IMR-90 (cell line): ENCODE results near the gene KLF18. TPM values are rescaled to one million over a fixed set of nuclear protein-coding genes. Genes with fewer than 3 reads are reported as not detected.

Experiments
- ATAC-seq: fragments of 200-7000 bp; cut with Tn5 transposase; 2 replicates; pipeline ENCODE4 v1.9.1; 2020; ENCODE audit warnings: low read depth, mild to moderate bottlenecking, moderate library complexity
- BruUV-seq: library from RNA; stranded (reverse); fragments of 400-500 nt; replicated peaks from 2 replicates; lab custom pipeline; 2021; lab: Mats Ljungman, UMichigan
- CTCF ChIA-PET: fragments of 300-600 bp; formaldehyde crosslinking; extraction: SDS; loops from one replicate; lab custom pipeline; 2021; ENCODE audit warnings: antibody characterized with exemption; lab: Yijun Ruan, JAX
- POLR2A ChIA-PET: fragments of 300-600 bp; sonication (Branson Sonifier 250); formaldehyde crosslinking; loops from one replicate; lab custom pipeline; 2022; ENCODE audit warnings: antibody characterized with exemption; ENCODE audit not compliant: unreplicated experiment; lab: Charles Lee
- DNase-seq: peaks from one replicate; pipeline ENCODE4 v3.0.0; 2013
- H2AFZ ChIP-seq: replicated peaks from 2 replicates; pipeline ENCODE3; 2013; ENCODE audit warnings: low read length, mild to moderate bottlenecking; ENCODE audit not compliant: poor library complexity
- H2AK5ac ChIP-seq: 2 replicates; pipeline ENCODE4 v1.6.1; 2013; ENCODE audit warnings: low read depth, low read length, inconsistent platforms
- H2AK9ac ChIP-seq: replicated peaks from 2 replicates; pipeline ENCODE3; 2013; ENCODE audit warnings: mild to moderate bottlenecking, low read depth, low read length, moderate library complexity; ENCODE audit not compliant: poor library complexity
- H2BK120ac ChIP-seq: 2 replicates; pipeline ENCODE4 v1.6.1; 2013; ENCODE audit warnings: low read depth, low read length, inconsistent platforms
- H2BK15ac ChIP-seq: 3 replicates; pipeline ENCODE4 v1.6.1; 2013; ENCODE audit warnings: low read depth, low read length, inconsistent platforms
- H2BK20ac ChIP-seq: 2 replicates; pipeline ENCODE4 v1.6.1; 2013; ENCODE audit warnings: low read depth, mild to moderate bottlenecking, inconsistent platforms, low read length, moderate library complexity
- H2BK5ac ChIP-seq: 2 replicates; pipeline ENCODE4 v1.6.1; 2013; ENCODE audit warnings: mild to moderate bottlenecking, low read depth, low read length, inconsistent platforms; ENCODE audit not compliant: poor library complexity, severe bottlenecking
- H3K14ac ChIP-seq: replicated peaks from 2 replicates; pipeline ENCODE4 v1.6.1; 2013; ENCODE audit warnings: low read depth, low read length, inconsistent platforms
- H3K18ac ChIP-seq: 2 replicates; pipeline ENCODE4 v1.6.1; 2013; ENCODE audit warnings: low read depth, low read length, control low read depth
- H3K23ac ChIP-seq: 2 replicates; pipeline ENCODE4 v1.6.1; 2013; ENCODE audit warnings: low read depth, low read length, inconsistent platforms
- H3K27ac ChIP-seq: 2 replicates; pipeline ENCODE4 v1.5.1; 2013; ENCODE audit warnings: mild to moderate bottlenecking, control low read depth, low read length; ENCODE audit not compliant: insufficient read depth
- H3K27me3 ChIP-seq: 2 replicates; pipeline ENCODE4 v1.6.1; 2013; ENCODE audit warnings: low read length; ENCODE audit not compliant: control insufficient read depth, insufficient read depth
- H3K36me3 ChIP-seq: 2 replicates; pipeline ENCODE4 v1.6.1; 2013; ENCODE audit warnings: low read length, mixed read lengths; ENCODE audit not compliant: control insufficient read depth, insufficient read depth
- H3K4ac ChIP-seq: 2 replicates; pipeline ENCODE4 v1.6.1; 2013; ENCODE audit warnings: low read depth, low read length, inconsistent platforms
- H3K4me1 ChIP-seq: 2 replicates; pipeline ENCODE4 v1.6.1; 2013; ENCODE audit warnings: low read length, mixed read lengths; ENCODE audit not compliant: control insufficient read depth, insufficient read depth
- H3K4me2 ChIP-seq: 2 replicates; pipeline ENCODE4 v1.6.1; 2013; ENCODE audit warnings: low read depth, mild to moderate bottlenecking, control low read depth, low read length, moderate library complexity
- H3K4me3 ChIP-seq: 2 replicates; pipeline ENCODE4 v1.5.1; 2013; ENCODE audit warnings: low read depth, mild to moderate bottlenecking, control low read depth, low read length, moderate library complexity; ENCODE audit not compliant: insufficient read depth
- H3K56ac ChIP-seq: 2 replicates; pipeline ENCODE4 v1.6.1; 2013; ENCODE audit warnings: low read length, inconsistent platforms; ENCODE audit not compliant: insufficient read depth; ENCODE audit errors: extremely low read depth
- H3K79me1 ChIP-seq, 2 experiments: 2 replicates each; pipeline ENCODE4 v1.6.1; 2013; ENCODE audit warnings: low read length in 2 of 2, inconsistent platforms in 1 of 2, low read depth in 1 of 2
- H3K9ac ChIP-seq: 2 replicates; pipeline ENCODE4 v1.6.1; 2013; ENCODE audit warnings: low read depth, low read length, control low read depth
- H3K9me1 ChIP-seq: 2 replicates; pipeline ENCODE4 v1.6.1; 2013; ENCODE audit warnings: low read length, inconsistent platforms; ENCODE audit not compliant: insufficient read depth
- H3K9me3 ChIP-seq: 2 replicates; pipeline ENCODE4 v1.6.1; 2013; ENCODE audit warnings: low read length; ENCODE audit not compliant: control insufficient read depth, insufficient read depth
- H4K20me1 ChIP-seq: 2 replicates; pipeline ENCODE4 v1.6.1; 2013; ENCODE audit warnings: low read length, inconsistent platforms; ENCODE audit not compliant: insufficient read depth
- H4K5ac ChIP-seq: 2 replicates; pipeline ENCODE4 v1.6.1; 2013; ENCODE audit warnings: mild to moderate bottlenecking, low read depth, low read length, control low read depth
- H4K8ac ChIP-seq, 2 experiments: 2 replicates each; pipeline ENCODE4 v1.6.1; 2013; ENCODE audit warnings: low read depth in 2 of 2, low read length in 2 of 2, control low read depth in 1 of 2, inconsistent platforms in 1 of 2
- H4K91ac ChIP-seq: 2 replicates; pipeline ENCODE4 v1.6.1; 2013; ENCODE audit warnings: low read depth, low read length, inconsistent platforms; ENCODE audit not compliant: insufficient read depth
- CEBPB ChIP-seq: IDR thresholded peaks from 2 replicates; pipeline ENCODE4 v1.6.1; 2012; ENCODE audit warnings: low read depth, low read length, improper control_type of control experiment
- MAFK ChIP-seq: IDR thresholded peaks from 2 replicates; pipeline ENCODE4 v1.6.1; 2012; ENCODE audit warnings: low read depth, low read length, improper control_type of control experiment
- WGBS, 2 experiments: methylation state at CpG; one replicate each; pipeline versions ENCODE4 v1.1.5 to v1.1.7; 2013; ENCODE audit warnings: missing lambda C conversion rate in 2 of 2; ENCODE audit not compliant: insufficient read length in 1 of 2; ENCODE audit errors: extremely low coverage in 2 of 2; 5-methylcytosine and 5-hydroxymethylcytosine counted together
- dilution Hi-C: fragments of 300-500 bp; cut with HindIII; formaldehyde crosslinking; loops from one replicate; pipeline ENCODE4 v1.14.3; 2018; ENCODE audit warnings: low sequenced_read_pairs; ENCODE audit not compliant: unreplicated experiment
- in situ Hi-C: fragments of 300-500 bp; cut with MboI; formaldehyde crosslinking; loops from 3 replicates; pipeline ENCODE4 v1.14.3; 2019; ENCODE audit warnings: low sequenced_read_pairs, inconsistent platforms, mixed read lengths
- intact Hi-C: fragments of 100-400 bp; cut with micrococcal nuclease; formaldehyde crosslinking; loops from 2 replicates; pipeline ENCODE4 v1.10.0; 2022
- polyA plus RNA-seq, 3 experiments: library from polyadenylated mRNA; depleted of rRNA; stranded (reverse); fragments of >200 nt; gene quantifications; 2 replicates each; pipeline ENCODE4 v1.2.3, GENCODE V29; 2012; ENCODE audit warnings: low replicate concordance in 1 of 3
- total RNA-seq: library from RNA; depleted of rRNA; stranded (reverse); fragments of >200 nt; gene quantifications from 2 replicates; pipeline ENCODE4 v1.2.3, GENCODE V29; 2012

The KLF18 gene
- total and polyA plus RNA-seq, 2 of the 4 experiments (the other 2 are of a cell fraction): not detected

DNA sequence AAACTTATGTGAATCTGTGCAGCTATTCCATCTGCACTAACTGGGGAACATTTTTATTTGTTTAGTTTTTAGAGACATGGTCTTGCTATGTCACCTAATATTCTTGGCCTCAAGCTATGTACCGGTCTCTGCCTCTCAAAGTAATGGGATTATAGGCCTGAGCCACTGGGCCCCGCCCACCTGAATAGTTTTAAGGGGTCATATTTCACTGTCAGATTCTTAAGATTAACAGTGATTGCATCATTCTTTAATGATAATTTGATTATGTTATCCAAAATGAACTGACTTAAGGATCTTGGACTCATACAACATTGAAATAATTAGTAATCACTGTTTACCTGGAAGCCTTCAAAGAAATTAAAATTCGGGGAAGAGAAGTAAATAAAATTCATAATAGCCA lies 12.6 kb upstream of the KLF18 start:
- Histone ChIP-seq H3K27ac (no peak overlapping the region), H4K5ac (no peak overlapping the region), H4K91ac (no peak overlapping the region), H3K4ac (no peak overlapping the region), H3K9ac (no peak overlapping the region), H3K4me3 (no peak overlapping the region), H2BK15ac (no peak overlapping the region), H3K9me3 (no peaks in the 10 kb centered on the region), H3K4me1 (no peaks in the 10 kb centered on the region), H4K20me1 (no peaks in the 10 kb centered on the region), H2BK5ac (no peak overlapping the region), H3K9me1 (no peaks in the 10 kb centered on the region), H3K14ac (no peak overlapping the region), H2BK120ac (no peak overlapping the region), H4K8ac (no peak overlapping the region), H2AK9ac (no peak overlapping the region), H3K79me1 (no peaks in the 10 kb centered on the region), H3K18ac (no peak overlapping the region), H2AK5ac (no peak overlapping the region), H2AFZ (no peak overlapping the region), H3K27me3 (peaks cover 5% of the 10 kb centered on the region), H3K56ac (no peak overlapping the region), H3K36me3 (no peaks in the 10 kb centered on the region), H3K4me2 (no peak overlapping the region), H2BK20ac (no peak overlapping the region), H3K23ac (no peak overlapping the region)
- no CpG with 5 or more reads among the region's 3 CpGs for WGBS, 2 experiments
- intact Hi-C loops (no loop called here), in situ Hi-C loops (no loop called here), dilution Hi-C loops (no loop called here)
- DNase-seq: no peak
- BruUV-seq: no TSS peak
- ChIA-PET POLR2A (interaction anchor here (0.6 kb wide), 1 partner anchor 17 kb away, joined by 5 read pairs; no protein-coding TSS in a partner anchor), CTCF (no interaction called here)
- TF ChIP-seq MAFK (no peak), CEBPB (peak; percentile 75)
- ATAC-seq: no peak
